Neutrophil (primary cell): Measurements from ENCODE around the gene ZNF740.

Experiments
- H3K27ac ChIP-seq: fragments of 200-600 bp; sonication (generic); 2 replicates; pipeline ENCODE4 v1.5.1; 2016; ENCODE audit warnings: mild to moderate bottlenecking, moderate library complexity
- H3K27me3 ChIP-seq: fragments of 200-600 bp; sonication (generic); 2 replicates; pipeline ENCODE4 v1.6.0; 2016; ENCODE audit warnings: mild to moderate bottlenecking
- H3K36me3 ChIP-seq: fragments of 200-600 bp; sonication (generic); 2 replicates; pipeline ENCODE4 v1.5.1; 2017
- H3K4me1 ChIP-seq, 2 experiments: fragments of 200-600 bp in 1 of 2; sonication (generic) in 1 of 2; 1 replicate in 1 of 2; 2 replicates in 1 of 2; pipeline versions ENCODE4 v1.5.1 to v1.6.1; 2013 to 2016; ENCODE audit warnings: low read depth in 1 of 2, low read length in 1 of 2, mild to moderate bottlenecking in 1 of 2, moderate library complexity in 1 of 2; ENCODE audit not compliant: control insufficient read depth in 1 of 2, insufficient read depth in 1 of 2
- H3K4me3 ChIP-seq, 2 experiments: fragments of 200-600 bp in 1 of 2; sonication (generic) in 1 of 2; 1 replicate in 1 of 2; 2 replicates in 1 of 2; pipeline ENCODE4 v1.5.1; 2013 to 2016; ENCODE audit warnings: low read depth in 1 of 2, low read length in 1 of 2, mild to moderate bottlenecking in 1 of 2, moderate library complexity in 1 of 2
- H3K9me3 ChIP-seq: fragments of 200-600 bp; sonication (generic); 2 replicates; pipeline ENCODE4 v1.5.1; 2016
- TF ChIP-seq, protein P1 (sequence below): fragments of 200-600 bp; sonication (generic); IDR thresholded peaks from 2 replicates; pipeline ENCODE4 v1.5.1; 2016; ENCODE audit warnings: antibody characterized with exemption

Gene ZNF740

DNA sequence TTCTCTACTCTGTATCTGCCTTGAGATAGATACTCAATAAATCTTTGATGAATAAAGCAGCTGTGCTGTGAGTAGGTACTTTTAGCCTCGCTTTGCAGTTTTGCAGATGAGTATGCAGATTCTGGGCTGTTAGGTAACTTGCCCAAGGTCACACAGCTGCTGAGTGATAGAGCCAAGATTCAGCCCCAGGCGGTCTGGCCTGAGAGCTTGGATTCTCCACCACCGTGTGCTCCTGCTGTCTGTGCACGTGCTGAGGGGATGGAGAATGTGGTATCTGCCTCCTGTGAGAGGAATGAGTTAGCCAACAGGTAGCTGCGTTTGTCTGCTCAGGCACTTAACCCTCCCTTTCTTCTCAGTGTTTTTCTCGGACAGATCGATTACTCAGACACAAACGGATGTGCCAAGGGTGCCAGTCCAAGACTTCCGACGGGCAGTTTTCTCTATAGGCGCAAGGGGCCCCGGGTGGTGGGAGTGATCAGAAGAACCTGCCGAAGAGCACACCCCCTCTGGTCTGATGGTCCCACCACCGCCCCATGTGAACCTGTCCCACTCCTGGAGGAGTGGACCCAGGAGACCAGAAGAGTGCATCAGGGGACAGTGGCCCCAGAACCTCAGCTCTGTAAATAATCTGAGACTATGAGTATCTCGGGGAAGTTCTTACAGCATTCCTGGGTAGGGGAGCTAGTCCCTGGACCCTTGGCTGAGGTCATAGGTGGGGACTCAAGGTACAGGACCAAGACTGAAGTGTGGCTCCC lies 6.8 kb downstream of the ZNF740 start:
- Histone ChIP-seq H3K27me3 (no peaks in the 10 kb centered on the region), H3K4me3 (no peak overlapping the region), H3K27ac (no peak overlapping the region), H3K36me3 (peaks cover 78% of the 10 kb centered on the region), H3K4me1 (peaks cover 9 to 10% of the 10 kb centered on the region in 2 experiments), H3K9me3 (no peaks in the 10 kb centered on the region)
- TF ChIP-seq, protein P1, sequence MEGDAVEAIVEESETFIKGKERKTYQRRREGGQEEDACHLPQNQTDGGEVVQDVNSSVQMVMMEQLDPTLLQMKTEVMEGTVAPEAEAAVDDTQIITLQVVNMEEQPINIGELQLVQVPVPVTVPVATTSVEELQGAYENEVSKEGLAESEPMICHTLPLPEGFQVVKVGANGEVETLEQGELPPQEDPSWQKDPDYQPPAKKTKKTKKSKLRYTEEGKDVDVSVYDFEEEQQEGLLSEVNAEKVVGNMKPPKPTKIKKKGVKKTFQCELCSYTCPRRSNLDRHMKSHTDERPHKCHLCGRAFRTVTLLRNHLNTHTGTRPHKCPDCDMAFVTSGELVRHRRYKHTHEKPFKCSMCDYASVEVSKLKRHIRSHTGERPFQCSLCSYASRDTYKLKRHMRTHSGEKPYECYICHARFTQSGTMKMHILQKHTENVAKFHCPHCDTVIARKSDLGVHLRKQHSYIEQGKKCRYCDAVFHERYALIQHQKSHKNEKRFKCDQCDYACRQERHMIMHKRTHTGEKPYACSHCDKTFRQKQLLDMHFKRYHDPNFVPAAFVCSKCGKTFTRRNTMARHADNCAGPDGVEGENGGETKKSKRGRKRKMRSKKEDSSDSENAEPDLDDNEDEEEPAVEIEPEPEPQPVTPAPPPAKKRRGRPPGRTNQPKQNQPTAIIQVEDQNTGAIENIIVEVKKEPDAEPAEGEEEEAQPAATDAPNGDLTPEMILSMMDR = no peak

DNA sequence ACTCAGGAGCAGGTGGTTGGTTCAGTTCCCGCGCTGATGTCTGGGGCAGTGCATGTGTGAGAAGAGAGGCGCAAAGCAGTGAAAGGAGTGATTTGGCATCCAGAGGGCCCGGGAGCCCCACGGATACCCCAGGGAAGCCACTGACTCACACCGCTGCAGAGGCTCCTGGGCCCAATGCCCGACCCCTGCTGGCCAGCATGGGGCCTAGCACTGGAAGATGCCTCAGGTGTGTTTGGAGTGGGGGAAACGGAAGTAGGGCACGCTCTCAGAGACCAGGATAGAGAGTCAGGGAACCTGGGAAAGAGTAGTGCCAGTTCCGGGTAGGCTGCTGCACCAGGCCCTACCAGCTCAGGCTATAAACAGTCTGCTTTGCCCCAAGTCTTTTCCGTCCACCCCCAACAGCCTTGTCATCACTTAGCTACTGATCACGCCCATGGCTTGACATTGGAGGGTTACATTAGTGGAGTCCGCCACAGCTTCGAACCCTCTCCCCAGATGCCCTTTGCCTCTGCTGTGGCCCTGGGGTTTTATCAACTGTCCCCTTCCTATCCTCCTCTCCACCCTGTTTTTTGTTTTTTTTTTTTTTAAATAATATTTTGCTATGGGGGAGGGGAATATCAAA lies 9.7 kb downstream of the ZNF740 start:
- H3K4me1 ChIP-seq = no peaks in the 10 kb centered on the region

DNA sequence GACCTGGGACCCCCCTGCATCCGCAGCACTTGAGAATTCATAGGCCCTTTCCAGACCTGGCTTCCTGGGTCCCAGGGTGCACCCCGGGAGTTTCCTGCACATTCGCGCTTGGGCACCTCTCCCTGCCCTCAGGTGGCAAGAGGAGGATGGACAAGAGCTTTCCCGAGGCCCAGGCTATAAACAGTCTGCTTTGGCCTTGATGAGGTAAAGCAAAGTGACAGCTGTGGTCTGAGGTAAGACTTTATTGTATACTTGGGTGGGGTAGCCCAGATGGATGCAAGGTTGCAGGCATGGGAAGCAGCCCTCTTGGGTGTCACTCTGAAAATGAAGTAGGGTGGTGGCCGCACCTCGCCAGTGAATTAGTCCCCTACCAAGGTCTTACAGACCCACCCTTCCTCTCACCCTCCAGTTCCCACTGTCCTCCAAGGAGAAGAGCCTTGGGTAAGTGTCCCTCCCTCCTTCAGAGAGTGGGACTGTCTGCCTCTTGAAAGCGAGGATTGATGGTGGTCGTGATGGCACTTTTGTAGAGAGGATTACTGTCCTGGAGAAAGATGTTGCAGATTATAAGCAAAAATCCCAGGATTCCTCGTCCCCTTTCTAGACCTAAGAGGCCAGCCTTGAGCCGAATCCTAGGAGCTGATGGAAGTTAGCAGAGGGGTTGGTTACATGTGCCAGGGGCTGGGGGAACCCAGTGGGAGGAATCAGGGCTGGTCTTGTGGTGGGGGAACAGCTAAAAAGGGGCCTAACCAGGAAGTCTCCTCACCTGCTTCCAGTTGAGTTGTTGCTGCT lies 10.8 kb downstream of the ZNF740 start:
- H3K9me3 ChIP-seq = no peaks in the 10 kb centered on the region
- peaks cover 12% of the 10 kb centered on the region for H3K27me3 ChIP-seq

More for the DNA sequence above, 9.7 kb downstream of the ZNF740 start:
- Histone ChIP-seq H3K27me3 (peaks cover 9% of the 10 kb centered on the region), H3K36me3 (peaks cover 70% of the 10 kb centered on the region), H3K4me3 (no peak overlapping the region), H3K9me3 (no peaks in the 10 kb centered on the region), H3K27ac (no peak overlapping the region)
- TF ChIP-seq, protein P1 = no peak

DNA sequence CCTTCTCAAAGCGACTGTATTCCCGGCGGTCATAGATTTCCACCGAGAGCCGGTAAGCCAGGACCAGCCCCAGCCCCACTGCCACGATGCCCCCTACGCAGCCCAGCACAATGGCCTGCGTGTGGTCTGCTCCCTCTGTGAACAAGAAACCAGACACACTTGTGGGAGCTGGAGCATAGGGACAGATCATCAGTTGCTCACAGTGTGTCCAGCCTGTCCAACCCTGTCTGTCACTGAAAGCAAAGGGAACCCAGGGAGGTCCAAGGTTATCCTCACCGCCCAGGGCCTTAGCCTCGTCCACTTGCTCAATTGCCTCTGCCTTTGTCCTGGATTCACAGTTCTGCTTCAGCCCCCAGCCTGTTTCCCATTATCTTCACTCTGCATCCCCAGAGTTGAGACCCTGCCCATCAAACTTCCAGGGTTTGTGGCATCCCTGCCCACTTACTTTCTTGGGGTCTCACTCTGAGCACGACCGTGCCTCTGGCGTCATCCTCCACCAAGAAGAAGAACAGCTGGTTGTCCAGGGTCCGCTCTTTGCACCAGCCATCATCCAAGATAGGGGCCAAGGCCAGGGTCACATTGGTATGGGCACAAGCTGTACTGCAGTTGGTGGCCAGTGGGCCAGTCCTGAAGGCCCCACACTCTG lies 11.5 kb downstream of the ZNF740 start:
- Histone ChIP-seq H3K9me3 (no peaks in the 10 kb centered on the region), H3K27ac (no peak overlapping the region), H3K27me3 (peaks cover 19% of the 10 kb centered on the region), H3K36me3 (peaks cover 52% of the 10 kb centered on the region), H3K4me3 (no peak overlapping the region), H3K4me1 (no peaks in the 10 kb centered on the region)
- TF ChIP-seq, protein P1 = no peak

More for the DNA sequence above, 10.8 kb downstream of the ZNF740 start:
- TF ChIP-seq, protein P1 = no peak
- H3K4me3 ChIP-seq = no peak overlapping the region
- H3K36me3 ChIP-seq = peaks cover 60% of the 10 kb centered on the region
- H3K27ac ChIP-seq = no peak overlapping the region
- no peaks in the 10 kb centered on the region for H3K4me1 ChIP-seq

DNA sequence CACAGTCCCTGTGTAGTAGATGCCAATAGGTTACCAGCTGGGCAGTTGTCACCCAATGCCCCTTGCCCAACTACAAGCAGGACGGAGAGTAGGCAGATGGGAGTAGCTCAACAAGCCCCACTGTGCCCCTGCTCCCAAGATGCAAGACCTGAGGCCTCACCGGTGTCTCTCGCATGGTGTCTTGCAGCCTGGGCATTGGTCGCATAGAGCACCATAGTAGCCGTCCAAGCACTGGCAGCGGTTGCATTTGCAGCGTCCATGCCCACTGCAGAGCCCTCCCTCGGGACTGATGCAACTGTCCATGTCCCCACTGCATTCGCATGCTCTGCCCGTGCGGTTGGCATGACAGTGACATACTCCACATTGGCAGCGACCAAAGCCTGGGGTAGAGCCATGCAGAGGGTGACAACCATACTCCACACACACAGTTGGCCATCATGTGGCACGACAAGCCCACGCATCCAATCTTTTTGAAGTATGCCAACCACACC lies 12.1 kb downstream of the ZNF740 start:
- no peaks in the 10 kb centered on the region for H3K9me3 ChIP-seq
- peaks cover 47% of the 10 kb centered on the region for H3K36me3 ChIP-seq
- no peak overlapping the region for H3K27ac ChIP-seq
- TF ChIP-seq, protein P1 = no peak
- peaks cover 1 to 4% of the 10 kb centered on the region in 2 experiments for H3K4me1 ChIP-seq
- no peak overlapping the region for H3K4me3 ChIP-seq
- H3K27me3 ChIP-seq = peaks cover 25% of the 10 kb centered on the region
